ENCODE data around the gene OR8J1.
"Not testable (repeated sequence)": the region's sequence is repeated elsewhere in the genome, so short reads cannot be mapped to it uniquely, and the experiment has no call there.

The OR8J1 gene, protein sequence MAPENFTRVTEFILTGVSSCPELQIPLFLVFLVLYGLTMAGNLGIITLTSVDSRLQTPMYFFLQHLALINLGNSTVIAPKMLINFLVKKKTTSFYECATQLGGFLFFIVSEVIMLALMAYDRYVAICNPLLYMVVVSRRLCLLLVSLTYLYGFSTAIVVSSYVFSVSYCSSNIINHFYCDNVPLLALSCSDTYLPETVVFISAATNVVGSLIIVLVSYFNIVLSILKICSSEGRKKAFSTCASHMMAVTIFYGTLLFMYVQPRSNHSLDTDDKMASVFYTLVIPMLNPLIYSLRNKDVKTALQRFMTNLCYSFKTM

DNA sequence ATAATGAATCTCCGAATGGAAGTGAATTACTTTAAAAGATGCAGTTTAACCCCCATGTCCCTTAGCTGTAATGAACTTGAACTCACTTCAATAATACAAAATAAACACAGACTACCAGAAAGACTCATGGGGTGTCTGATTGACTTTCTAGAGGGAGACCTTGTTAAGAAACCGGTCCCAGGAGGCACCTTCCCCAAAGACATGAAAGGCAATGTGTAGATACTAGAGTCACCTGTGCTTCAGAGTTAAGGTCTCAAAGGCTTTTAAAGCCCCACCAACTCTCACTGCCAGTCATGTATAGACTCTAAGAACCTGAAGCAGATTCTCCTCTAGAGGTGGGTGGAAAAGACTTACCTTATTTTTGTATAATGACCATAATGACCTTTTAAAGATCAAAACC, at the start of gene OR8J1:
TSS of gene OR8J1 (plus strand) at position 301 of the 400 bp plus-strand sequence. CDS start 5,956 bp downstream, outside the sequence.
- no peak for DNase-seq

DNA sequence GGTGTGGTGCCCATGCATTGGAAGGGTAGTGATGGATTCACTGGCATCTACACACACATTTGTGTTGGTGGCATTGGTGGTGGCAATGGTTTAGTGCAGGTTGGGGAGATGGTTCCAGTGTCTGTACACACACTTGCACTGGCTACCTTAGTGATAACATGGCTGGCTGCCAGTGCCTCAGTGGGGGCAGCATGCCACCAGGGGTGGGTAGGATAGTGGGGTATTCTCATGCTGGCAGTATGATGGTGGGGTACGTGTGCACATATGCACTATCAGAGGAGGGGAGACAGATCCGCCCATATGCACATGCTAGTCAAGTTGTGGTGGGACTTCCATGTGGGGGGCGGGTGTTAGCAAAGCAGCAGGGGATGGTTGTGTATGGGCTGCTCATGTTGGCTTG, 46.3 kb upstream of the OR8J1 start:
- DNase-seq: no peak

DNA sequence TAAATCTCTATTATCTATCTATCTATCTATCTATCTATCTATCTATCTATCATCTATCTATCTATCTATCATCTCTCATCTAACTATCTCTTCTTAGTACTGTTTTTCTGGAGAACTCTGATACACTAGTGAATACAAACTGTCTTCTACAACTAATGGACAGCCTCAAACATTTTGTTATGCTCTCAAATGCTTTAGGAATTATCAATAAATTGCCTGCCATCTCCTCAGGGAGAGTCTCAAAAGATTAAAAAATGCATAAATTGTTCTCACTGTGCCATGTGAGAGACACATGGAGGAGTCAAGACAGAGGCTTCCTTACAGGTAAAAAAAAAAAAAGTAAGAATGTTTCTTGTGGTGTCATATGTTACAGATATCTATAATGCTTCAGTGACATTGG, 39.2 kb upstream of the OR8J1 start, which contains the start of gene OR8K3:
TSS of gene OR8K3 (plus strand) at position 301 of the 400 bp plus-strand sequence. CDS start 3,163 bp downstream, outside the sequence.
- no peak for DNase-seq

DNA sequence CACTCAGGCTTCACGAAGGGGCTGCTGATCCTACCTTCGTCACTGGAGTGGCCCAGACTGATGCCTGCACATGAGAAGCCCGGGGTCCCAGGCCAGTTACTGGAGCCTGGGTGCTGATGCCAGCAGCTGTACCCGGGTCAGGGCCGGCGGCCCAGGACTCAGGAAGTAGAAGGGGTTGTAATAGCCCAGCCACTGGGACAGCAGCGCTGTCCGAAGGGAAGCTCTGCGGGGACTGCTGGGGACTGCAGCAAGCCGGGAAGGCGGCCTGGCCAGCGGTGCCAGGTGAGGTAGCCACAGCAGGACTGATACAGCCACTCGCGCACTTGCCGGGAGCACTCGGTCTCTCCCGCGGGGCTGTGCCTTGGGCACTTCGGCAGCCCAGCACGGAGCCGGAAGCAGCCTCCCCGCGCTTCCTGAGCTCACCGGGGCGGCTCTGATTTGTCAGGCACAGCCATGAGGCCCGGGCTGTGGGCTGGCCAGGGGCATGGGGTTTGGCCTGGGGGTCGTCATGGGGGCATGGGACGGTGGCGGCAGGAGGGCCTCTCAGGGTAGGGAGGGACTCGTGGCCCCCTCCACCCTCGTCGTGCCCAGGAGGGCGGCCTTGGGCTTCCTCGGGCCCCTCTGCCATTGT, 22.1 kb upstream of the OR8J1 start:
- no peak for DNase-seq

GRCh38 chr11:56333156-56333555, 20.9 kb upstream of the OR8J1 start:
- DNase-seq: no peak

- no peak for DNase-seq
These were observed 13.8 kb upstream of the OR8J1 start for GRCh38 chr11:56340289-56340688.

GRCh38 chr11:56345739-56346138, 8.4 kb upstream of the OR8J1 start, which contains the start of gene OR8K1:
OR8K1 (plus strand) TSS chr11:56346039; CDS start chr11:56346039, 0 bp downstream.
- DNase-seq: no peak

DNA sequence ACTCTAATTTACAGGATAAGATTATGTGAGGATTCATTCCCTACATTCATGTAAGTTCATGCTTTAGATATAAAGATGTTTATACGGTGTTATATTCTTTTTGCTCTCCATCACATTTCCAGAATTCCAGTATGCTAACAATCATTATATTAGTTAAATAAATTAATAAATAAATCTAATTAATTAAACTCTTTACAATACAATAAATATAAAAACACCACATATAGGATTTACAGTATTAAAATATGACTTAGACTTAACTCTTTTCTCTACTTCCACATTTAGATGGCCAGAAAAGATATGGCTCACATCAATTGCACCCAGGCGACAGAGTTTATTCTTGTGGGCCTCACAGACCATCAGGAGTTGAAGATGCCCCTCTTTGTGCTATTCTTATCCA, 21.2 kb downstream of the OR8J1 start, which contains the start of gene OR8U1:
TSS of gene OR8U1 (plus strand) at position 301 of the 400 bp plus-strand sequence. CDS start at position 301, 0 bp downstream.
- DNase-seq: no peak

DNA sequence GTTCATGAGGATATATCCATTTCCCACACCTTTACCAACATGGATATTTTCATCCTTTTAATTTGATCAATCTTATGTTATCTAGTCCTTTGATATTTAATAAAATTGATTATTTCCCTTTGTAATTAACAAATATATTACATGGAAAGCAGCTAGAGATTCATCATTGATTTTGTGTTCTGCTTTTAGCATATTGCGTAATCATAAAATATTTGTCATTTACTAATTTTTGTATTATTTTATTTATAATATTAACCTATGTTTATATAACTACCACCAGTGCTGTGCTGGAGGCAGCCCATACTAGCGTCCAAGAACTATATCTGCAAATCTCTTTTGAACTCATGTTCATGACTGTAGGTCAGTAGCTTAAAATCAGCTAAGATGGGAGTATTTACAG, 26.0 kb downstream of the OR8J1 start:
- no peak for DNase-seq

GRCh38 chr11:56394381-56394780, 40.3 kb downstream of the OR8J1 start:
- DNase-seq: no peak

DNA sequence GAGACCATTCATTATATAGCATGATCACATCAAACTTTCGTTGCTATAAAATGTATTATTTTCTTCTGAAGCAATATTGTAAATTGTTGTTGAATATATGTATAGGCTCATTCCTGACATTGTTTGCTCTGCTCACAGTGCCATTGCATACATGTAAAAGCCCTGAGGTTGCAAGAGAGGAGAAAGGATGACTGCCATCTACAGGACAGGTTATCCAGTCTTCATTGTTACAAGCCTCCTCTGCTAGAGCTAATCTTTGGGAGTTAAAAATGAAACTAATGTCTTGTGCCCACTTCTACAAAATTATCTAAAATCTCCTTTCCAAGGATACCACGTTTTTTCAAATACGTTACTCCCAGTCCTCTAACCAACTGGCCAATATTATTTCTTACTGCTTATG, 42.0 kb downstream of the OR8J1 start:
- no peak for DNase-seq

GRCh38 chr11:56401858-56402461, 47.9 kb downstream of the OR8J1 start:
- DNase-seq: not testable (repeated sequence)

GRCh38 chr11:56404393-56404792, 50.3 kb downstream of the OR8J1 start:
- DNase-seq: no peak

- no peak for DNase-seq
These were observed 56.7 kb downstream of the OR8J1 start for GRCh38 chr11:56410801-56411200.

Measured in NK-92 treated with Interleukin-12 subunit alpha and Interleukin-12 subunit beta, amount 100 ng/mL, for 24 hours (cell line).